NCI-H345 (cell line): ENCODE results near the gene FASTK.
A peak's percentile ranks its signal among the peaks of the same experiment; 100 is the strongest.

Source experiments
- DNase-seq: peaks from one replicate; lab custom pipeline; 2025; lab: John Stamatoyannopoulos, UW

FASTK gene

GRCh38 chr7:151080522-151081169, at the start of gene FASTK:
Gene FASTK, minus strand, starts transcription at chr7:151080809. Its CDS starts 43 bp downstream, at chr7:151080766.
- DNase-seq = peak; percentile 93

- DNase-seq = no peak
Observed at GRCh38 chr7:151129960-151130591, 49.5 kb upstream of the FASTK start.

- no peak for DNase-seq
Observed at GRCh38 chr7:151129117-151129959, 48.7 kb upstream of the FASTK start.

DNA sequence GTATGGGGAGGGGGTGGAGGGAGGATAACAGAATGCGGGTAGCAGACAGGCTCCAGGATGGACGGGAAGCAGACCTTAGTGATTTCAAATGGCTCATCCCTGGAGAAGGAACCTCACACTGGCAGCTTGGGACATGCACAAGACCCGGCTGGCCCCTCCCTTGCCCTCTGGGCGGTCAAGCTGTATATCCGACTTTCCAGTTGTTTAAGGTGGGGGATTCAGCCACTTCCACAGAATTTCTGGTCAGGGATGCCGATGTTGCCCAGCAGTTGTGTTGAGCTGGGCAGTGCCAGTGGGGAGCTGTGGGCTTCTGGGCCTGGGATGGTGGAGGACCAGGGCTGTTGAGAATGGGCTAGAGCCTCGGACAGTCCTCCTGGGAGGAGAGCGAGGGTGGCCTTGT, 48.1 kb upstream of the FASTK start:
- DNase-seq = no peak

GRCh38 chr7:151128144-151128543, 47.5 kb upstream of the FASTK start:
- no peak for DNase-seq

DNA sequence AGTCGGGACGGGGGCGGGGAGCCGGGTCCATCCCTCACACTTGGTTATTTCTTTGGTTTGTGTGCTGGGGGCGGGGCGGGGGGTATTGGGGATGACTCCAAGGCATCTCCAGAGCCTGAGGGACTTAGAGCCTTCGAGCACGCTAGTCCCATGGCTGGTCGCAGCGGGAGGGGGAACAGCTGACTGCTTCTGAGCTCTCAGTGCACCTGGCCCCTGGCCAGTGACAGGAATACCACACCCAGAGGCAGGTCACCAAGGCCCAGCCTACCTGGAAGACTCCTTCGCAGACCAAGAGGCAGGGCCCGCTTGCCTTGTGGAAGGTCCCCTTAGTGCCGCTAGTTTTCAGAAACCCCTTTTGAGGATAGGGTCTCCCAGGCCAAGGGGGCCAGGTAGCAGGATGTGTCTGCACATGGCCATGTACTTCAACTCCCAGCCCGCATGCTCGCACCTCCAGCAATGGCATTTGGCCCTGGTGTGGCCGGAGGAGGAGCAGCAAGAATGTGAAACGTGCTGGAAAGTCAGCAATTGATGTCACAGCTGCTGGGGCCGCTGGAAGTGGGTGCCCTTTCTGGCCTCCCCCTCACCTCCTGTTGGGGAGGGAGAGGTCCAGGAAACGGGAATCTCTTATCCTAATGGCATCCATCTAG, 46.0 kb upstream of the FASTK start:
- DNase-seq = no peak

DNA sequence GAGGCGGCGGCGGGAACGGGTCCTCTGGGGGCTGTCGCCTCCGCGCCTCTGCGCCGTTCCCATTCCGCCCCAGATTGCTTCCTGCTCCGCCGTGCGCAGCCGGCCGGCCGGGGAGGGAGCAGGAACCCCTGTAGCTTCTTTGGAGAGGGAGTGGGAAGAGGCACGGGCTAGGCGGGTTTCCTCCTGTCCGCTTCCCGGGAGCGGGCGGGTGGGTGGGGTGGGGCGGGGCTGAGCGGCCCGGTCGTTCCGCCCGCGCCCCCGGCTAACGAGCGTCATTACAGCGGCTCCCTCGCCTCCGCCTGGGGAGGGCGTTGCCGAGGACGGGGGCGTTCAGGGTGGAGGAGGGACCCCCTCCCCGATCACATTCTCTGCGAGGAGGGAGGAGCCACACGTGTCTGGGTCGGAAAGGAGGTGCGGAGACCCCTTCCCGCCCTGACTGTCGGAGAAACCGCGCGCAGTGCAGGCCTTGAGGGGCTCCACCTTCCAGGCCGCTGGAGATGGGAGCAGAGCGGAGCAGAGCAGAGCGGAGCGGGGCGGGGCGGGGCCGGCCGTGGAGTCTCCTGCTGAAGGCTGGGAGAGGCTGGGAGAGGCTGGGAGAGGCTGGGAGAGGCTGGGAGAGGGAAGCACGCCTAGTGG, 45.4 kb upstream of the FASTK start:
- peak; percentile 26 for DNase-seq

GRCh38 chr7:151125470-151125845, 44.8 kb upstream of the FASTK start:
- DNase-seq = peak; percentile 26

GRCh38 chr7:151124899-151125399, 44.3 kb upstream of the FASTK start:
- no peak for DNase-seq

DNA sequence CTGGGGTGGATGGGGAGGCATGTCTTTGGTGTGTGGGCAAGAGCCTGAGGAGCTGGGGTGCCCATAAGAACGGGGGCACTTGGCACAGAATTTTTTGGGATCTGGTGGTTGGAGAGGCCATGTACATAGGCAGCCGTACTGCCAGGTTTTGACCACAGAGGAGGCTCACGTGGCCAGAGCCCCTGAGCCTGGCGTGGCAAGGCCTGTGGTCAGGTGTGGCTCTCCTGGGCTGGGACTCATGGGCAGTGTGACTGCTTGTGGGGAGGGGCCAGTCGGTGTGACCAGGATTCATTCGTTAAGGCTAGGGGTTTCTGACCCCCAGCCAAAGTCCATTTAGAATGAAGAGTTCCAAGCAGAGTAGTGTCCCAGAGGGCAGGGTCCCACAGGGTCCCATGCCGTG, 43.9 kb upstream of the FASTK start:
- no peak for DNase-seq

GRCh38 chr7:151123822-151124464, 43.3 kb upstream of the FASTK start:
- peak; percentile 66 for DNase-seq

GRCh38 chr7:151123158-151123821, 42.7 kb upstream of the FASTK start:
- no peak for DNase-seq

DNA sequence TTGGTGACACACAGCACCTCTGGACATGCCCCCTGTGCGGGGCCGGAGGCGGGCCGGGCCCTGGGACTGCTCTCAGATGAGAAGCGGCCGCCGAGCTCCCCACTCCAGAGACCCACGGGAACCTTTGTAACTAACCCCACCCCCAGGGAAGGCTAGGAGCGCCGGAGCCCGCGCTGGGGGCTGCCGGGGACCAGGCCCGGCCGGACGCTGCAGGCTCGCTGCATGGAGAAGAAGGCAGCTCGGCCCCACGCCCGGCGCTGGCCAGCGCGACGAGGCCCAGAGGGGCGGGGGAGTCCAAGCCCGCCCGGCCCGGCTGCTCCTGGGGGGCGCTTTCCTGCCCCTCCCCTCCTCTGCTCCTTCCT, 42.2 kb upstream of the FASTK start:
- DNase-seq = no peak

GRCh38 chr7:151122276-151122675, 41.7 kb upstream of the FASTK start:
- DNase-seq = no peak

GRCh38 chr7:151121380-151122170, 41.0 kb upstream of the FASTK start:
- no peak for DNase-seq

DNA sequence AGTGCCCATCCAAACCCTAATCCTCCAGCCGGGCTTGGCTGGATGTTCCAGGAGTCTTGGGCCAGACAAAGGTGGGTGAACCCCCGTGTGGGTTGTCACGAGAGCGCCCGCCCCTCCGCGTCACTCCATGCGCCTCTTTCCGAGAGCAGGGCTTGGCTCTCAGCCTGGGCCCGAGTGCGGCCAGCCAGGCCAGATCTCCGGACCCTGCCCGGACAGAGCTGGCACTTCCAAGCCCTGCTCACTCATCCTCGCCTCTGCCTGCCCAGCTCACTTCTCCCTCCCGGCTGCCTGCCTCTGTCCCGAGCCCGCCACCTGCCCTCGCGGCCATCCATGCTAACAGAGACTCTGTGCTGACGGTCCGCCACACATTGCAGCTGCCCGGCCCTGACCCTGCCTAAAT, 40.3 kb upstream of the FASTK start:
- no peak for DNase-seq

DNA sequence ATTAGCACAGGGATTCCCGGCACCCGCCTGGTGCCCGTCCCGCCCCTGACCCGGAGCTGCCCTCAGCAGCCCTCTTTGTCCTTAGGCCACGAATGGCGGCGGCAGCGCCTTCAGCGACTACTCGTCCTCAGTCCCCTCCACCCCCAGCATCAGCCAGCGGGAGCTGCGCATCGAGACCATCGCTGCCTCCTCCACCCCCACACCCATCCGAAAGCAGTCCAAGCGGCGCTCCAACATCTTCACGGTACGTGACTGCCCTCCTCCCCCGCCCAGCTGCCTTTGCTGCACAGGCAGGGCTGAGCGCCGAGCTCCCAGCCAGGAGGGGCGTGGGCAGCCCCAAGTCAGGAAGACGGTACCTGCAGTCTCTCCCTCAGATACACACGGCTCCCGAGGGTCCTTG, 39.3 kb upstream of the FASTK start:
- no peak for DNase-seq

GRCh38 chr7:151119055-151119415, 38.4 kb upstream of the FASTK start:
- no peak for DNase-seq

DNA sequence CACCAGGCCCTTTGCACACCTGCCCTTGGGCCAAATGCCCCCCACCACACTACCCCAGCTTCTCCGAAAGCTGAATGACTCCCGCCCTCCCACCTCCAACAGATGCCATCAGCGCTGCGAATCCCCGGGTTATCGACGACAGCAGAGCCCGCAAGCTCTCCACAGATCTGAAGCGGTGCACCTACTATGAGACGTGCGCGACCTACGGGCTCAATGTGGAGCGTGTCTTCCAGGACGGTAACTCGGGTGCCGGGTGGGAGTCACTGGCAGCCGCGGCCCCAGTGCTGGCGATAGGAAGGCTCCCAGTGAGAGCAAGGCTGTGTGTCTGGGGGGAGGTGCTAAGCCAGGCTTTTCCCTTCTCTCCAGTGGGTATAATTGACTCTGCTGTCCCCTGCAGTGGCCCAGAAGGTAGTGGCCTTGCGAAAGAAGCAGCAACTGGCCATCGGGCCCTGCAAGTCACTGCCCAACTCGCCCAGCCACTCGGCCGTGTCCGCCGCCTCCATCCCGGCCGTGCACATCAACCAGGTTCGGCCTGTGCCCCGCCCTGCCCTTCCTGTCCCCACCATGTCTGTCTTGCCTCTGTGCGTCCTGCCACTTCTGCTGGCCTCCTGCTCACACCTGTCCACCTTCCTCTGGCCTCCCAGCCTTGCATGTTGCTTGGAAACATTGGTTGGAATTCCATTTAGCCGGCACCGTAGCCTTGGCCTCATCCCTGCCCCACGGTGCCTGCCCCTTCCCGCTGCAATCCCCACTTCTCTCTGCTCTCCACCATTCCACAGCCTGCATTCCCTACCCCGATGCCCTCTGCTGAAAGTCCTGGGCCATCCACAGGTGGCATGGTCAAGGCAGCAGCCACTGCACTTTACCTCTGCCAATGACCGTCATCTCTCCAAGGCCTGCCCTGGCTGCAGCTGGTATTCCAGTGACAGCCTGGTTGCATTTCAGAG, 37.8 kb upstream of the FASTK start:
- no peak for DNase-seq
